GM13977 (cell line): ENCODE results near the gene PIP4K2A.

ENCODE experiments used
- DNase-seq: peaks from one replicate; pipeline ENCODE4 v3.0.0; 2012; ENCODE audit warnings: low spot score
- CTCF ChIP-seq: IDR thresholded peaks from 2 replicates; pipeline ENCODE4 v1.5.1; 2012; ENCODE audit warnings: mild to moderate bottlenecking, control low read depth; ENCODE audit not compliant: insufficient read depth; ENCODE audit errors: extremely low read depth, missing control alignments
- in situ Hi-C: fragments of 300-500 bp; cut with MboI; formaldehyde crosslinking; loops from one replicate; pipeline ENCODE4 v1.12.0; 2022; ENCODE audit warnings: low sequenced_read_pairs, low pct_unique_long_range_greater_than_20kb, mixed read lengths, inconsistent platforms; ENCODE audit not compliant: unreplicated experiment

The PIP4K2A gene

GRCh38 chr10:22649390-22649841, 65.0 kb downstream of the PIP4K2A start:
- in situ Hi-C loops, result no loop called here

GRCh38 chr10:22648547-22648961, 65.8 kb downstream of the PIP4K2A start:
- in situ Hi-C loops, result no loop called here
- TF ChIP-seq CTCF, result no peak

More at GRCh38 chr10:22649390-22649841, 65.0 kb downstream of the PIP4K2A start:
- DNase-seq, result no peak
- no peak for TF ChIP-seq CTCF

GRCh38 chr10:22647244-22647643, 67.1 kb downstream of the PIP4K2A start:
- DNase-seq, result no peak
- in situ Hi-C loops, result no loop called here
- no peak for TF ChIP-seq CTCF

More at GRCh38 chr10:22648547-22648961, 65.8 kb downstream of the PIP4K2A start:
- DNase-seq, result no peak

GRCh38 chr10:22646388-22646853, 68.0 kb downstream of the PIP4K2A start:
- no peak for DNase-seq
- no peak for TF ChIP-seq CTCF
- in situ Hi-C loops, result no loop called here

GRCh38 chr10:22644222-22644621, 70.2 kb downstream of the PIP4K2A start:
- in situ Hi-C loops, result no loop called here
- TF ChIP-seq CTCF, result no peak
- DNase-seq, result no peak

GRCh38 chr10:22643775-22644174, 70.6 kb downstream of the PIP4K2A start:
- in situ Hi-C loops, result no loop called here
- TF ChIP-seq CTCF, result no peak
- DNase-seq, result no peak

GRCh38 chr10:22643116-22643515, 71.3 kb downstream of the PIP4K2A start:
- no peak for DNase-seq
- no peak for TF ChIP-seq CTCF
- in situ Hi-C loops, result no loop called here
